Eye (tissue), 1 donor: Measurements from ENCODE around the gene GREB1.

Source experiments
- DNase-seq: peaks from one replicate; pipeline ENCODE4 v3.0.0-alpha.2; 2015

The GREB1 gene

DNA sequence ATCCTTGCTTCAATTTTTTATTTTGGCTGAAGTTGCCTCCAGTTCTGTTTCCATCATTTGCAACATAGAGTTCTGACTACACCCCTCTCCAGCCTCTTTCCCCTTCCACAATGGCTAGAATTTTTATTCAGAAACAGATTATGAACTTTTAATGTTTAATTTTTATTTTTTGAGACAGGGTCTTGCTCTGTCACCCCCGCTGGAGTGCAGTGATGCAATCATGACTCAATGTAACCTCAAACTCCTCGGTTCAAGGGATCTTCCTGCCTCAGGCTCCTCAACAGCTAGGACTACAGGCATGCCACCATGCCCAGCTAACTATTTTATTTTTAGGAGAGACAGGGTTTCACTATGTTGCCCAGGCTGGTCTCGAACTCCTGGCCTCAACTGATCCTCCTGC lies 133.3 kb downstream of the GREB1 start:
- no peak for DNase-seq

DNA sequence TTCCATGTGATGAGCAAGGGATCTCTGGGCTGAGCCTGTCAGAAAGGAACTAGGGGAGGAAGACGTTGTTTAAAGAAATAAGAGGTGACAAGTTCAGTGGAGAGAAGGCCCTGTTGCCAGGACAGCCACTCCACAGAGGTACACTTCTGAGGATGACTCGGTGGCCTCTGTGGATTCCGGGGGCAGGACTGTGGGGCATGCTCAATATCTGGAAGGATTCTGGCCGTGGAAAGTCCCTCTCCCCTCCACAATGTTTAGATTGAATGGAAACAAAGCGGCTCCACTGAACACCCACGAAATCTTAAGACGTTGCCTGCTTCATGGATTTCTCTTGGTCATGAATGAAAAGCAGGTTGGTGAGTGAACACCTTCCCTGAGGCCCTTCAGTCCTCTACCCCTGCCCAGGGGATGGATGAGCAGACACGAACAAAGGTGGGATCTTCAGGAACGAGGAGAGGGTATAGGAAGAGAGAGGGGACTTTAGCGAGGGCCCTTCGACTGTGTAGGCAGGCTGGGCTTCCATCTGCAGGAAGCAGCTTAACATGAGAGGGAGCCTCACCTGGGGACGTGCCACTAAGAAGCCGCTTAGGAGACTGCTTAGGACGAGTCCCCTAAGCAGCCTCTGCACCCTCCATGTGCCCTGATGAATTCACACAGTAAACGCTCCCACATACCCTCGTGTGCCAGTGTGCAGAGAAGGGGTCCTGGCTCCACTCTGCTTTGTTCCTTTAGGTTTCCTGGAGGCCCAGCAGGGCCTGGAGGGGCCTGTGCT lies 134.2 kb downstream of the GREB1 start:
- DNase-seq = no peak

DNA sequence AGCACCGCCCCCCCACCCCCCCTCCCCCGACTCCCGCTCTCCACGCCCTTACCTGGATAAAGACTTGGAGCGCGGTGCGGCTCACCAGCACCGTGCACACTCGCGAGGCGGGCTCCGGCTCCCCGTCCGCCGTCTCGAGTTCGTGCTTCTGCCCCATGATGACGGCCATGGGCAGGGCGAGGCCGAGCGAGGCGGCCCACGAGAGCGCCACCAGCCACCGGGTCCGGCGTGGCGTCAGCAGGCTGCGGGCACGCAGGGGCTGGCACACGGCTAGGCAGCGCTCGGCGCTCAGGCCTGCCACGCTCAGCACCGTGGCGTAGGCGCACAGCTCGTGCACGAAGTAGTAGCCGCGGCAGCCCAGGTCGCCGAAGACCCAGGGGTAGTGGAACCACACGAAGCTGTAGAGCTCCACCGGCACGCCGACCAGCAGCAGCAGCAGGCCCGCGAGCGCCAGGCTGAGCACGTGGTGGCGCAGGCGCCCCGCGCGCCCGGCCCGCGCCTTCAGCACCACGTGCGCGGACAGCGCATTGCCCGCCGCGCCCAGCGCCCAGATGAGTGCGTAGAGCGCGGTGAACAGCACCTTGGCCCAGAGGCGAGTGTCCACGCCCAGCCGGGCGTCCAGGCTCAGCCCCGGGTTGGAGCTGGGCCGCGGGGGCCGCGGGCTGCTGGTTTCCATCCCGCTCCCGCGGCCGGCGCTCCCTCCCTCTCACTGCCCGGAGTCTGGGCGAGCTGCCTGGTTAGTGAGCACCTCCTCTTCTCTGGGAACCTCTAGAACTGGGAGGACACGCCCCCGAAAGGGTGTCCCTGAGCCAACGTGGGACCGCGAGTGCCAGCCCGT lies 135.8 kb downstream of the GREB1 start, which contains the start of gene NTSR2:
Gene NTSR2, minus strand, starts transcription at position 742 of the 838 bp plus-strand sequence. Its CDS starts 66 bp downstream, at position 676.
- DNase-seq = peak; percentile 87

DNA sequence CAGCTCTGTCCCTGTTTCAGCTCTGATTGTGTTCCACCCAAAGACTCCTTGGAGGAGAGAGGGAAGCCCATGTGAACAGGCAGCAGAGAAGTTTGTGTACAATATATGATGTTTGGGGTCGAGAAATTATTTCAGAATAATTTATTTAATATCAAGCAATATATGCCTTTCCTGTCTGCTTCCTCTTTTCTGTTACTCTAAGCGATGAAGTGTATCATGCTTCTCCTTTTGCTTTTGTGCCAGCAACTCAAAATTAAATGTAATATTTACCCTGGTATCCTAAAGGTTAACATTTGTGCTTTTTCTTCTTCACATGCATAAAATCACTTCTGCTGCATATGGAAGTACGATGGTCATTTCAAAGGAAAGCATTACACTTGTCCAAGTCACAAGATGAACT lies 138.6 kb downstream of the GREB1 start:
- DNase-seq = no peak

DNA sequence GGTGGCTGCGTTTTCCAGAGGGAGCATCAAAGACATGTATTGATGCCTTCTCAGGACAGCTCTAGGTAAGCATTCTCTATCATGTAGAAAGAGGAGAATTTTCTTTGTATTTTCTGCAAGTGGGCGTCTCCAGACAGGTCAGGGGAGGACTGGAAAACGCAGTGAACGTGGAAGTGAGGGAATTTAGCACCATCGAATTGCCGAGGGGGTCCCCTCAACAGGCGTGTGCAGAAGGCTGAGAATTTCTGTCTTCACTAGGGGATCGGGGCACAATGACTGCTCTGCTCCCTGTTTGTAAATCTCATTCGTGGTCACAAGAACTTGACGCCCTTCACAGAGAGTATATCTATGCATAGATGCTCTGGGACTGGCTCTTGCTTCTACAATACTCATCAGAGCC lies 141.1 kb downstream of the GREB1 start:
- DNase-seq = no peak

DNA sequence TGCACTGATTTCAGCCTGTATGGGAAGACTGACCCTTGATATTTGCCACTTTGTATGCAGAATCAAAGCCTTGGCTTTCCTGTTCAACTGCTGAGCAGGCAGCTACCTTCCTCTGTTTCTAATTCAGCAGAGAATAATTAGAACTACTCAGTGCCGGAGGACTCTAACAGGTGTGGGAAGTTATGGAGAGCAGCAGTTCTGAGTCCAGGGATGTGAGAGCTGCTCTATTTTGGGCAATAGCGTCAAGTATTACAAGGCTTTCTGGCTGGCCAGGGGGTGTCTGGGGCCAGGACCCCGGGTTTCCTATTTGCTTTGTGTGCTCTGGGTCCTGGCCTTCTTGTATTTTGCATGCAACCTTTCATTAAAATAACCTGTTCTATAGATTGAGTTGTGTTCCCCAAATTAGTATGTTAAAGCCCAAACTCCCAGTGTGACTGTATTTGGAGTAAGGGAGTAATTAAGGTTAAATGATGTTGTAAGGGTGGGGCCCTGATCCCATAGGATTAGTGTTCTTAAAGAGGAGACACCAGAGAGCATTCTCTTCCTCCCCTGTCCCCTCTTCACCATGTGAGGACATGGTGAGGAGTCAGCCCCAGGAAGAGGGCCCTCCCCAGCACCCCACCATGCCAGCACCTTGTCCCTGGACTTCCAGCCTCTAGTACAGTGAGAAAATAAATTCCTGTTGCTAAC lies 141.7 kb downstream of the GREB1 start:
- DNase-seq = no peak

DNA sequence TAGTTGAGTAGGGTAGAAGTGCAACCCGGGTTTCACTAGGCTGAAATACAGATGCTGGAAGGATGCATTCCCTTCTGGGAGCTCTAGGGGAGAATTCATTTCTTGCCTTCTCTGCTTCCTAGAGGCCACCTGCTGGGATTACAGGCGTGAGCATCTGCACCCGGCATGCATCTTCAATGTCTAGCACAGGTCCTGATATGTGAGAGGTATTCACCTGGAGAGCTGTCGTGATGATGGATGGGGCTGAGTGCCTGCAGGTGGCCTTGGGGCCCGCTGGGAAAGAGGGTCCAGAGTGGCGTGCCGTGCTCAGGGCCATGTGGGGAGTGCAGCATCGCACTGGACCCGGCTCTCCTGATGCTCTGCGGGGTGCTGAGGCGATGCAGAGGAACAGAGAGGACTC lies 142.8 kb downstream of the GREB1 start:
- peak; percentile 4 for DNase-seq

DNA sequence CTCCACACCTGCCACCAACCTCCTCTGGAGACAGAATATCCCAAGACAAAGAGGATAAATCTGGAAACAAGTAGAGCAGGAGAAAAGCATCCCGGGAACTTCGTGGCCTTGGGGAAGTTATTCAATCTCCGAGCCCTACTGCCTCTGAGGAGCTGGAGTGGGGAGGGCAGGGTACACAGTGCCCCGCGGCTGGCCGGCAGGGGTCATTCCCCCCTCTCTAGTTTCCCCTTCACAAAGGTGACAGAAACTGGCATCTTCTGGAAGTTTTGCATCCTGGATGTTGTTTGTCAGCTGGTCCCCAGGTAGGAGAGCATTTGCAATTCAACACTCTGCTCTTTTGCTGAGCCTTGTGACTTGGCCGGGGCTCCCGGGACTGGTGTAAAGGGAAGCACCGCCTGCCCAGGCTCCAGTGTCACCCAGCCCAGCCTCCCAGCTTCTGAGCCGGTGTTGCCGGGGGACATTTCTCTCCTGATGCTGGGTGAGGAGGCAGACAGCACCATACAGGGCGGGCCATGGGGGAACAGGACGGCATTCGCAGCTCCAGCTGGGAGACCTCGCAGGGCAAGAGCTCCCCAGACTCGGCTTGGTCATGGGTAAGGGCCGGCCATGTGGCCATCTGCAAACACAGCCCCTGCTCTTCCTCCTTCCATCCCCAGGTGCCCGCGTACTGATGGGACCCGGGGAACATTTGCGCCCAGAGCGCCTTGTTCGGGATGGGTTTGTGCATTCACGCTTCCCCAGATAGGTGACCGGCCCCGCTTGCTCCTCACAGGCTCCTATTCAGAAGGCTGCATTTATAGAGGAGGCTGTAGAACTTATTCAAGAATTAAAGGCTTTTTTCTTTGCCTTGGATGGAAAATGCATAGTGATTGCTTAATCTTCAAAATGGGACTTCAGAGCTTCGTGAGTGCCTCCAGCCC lies 143.6 kb downstream of the GREB1 start:
- DNase-seq = peak; percentile 25

DNA sequence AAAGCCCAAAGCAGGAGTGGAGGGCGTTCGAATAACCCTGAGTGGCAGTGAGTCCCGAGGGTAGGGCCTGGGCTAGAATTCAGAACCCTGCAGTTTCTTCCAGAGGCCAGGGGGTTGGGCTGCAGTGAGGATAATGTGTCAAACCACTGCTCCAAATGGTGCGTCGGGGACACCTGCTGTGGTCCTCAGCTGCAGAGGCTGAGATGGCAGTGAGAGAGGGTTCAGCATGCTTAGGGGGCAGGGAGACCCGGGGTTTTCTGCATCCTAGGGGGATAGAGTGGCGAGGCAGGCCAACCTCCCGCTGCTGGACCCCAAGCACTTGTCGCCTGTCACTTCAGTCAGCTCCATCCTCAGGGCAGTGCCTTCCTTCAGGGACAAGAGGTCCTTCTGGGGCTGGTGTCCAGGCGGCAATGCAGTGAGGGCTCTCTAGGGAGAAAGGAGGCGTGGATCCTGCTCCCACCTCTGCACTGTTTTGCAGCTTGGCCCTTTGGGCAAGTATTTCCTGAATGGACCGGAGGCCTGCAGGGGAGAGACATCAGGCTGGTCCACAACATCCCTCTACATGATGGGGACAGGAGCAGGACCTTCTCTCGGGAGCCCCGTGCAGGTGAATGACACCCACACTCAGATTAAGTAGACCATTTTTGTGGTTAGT lies 144.6 kb downstream of the GREB1 start:
- DNase-seq = no peak

DNA sequence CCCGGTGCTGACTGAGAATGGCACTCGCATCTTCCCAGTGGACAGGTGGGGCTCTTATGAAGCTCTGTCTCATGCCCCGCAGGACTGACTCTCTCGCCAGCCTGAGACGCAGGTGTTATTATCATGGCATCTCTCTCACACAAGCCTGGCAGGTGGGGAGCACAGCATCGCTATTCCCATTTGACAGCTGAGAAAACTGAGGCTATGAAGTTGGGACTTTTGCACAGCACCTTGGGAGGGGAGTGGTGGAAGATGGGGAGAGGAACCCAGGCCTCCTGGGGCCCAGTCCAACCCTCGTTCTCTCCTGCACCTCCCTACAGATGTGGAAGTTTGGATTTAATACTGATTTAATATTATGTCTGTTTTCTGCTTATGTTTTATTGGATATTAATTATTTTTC lies 145.2 kb downstream of the GREB1 start:
- DNase-seq = no peak

DNA sequence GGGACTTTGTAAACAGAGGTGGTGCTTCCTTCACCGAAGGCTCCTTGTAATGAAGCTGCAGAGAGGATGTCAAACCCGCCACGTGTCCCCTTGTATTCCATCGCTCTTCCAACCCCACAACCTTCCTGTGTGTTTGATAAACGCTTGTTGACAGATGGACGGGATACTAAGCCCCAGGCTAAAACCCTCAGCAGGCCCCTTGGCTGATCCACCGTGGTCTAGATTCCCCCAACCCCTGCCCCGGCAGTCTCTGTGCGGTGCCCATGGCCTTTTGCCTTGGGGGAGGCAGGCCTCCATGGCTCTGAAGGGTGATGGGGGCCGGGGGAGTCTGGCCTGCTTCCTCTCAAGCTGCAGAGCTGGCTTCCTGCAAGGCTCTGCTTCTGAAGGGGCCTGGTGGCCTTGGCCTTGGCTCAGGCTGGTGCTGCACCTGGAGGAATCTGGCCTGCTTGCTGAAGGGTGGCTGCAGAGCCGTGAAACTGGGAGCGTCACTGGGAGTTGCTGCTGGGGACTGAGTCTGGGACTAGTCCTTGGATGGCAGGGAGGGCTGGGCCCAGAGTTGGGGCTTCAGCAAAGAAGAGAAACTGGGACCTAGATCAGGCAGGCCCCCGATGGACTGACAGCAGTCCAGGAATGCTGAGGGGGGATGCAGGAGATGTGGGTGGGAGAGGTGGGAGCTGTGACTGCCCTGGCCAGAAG lies 145.8 kb downstream of the GREB1 start:
- peak; percentile 61 for DNase-seq

DNA sequence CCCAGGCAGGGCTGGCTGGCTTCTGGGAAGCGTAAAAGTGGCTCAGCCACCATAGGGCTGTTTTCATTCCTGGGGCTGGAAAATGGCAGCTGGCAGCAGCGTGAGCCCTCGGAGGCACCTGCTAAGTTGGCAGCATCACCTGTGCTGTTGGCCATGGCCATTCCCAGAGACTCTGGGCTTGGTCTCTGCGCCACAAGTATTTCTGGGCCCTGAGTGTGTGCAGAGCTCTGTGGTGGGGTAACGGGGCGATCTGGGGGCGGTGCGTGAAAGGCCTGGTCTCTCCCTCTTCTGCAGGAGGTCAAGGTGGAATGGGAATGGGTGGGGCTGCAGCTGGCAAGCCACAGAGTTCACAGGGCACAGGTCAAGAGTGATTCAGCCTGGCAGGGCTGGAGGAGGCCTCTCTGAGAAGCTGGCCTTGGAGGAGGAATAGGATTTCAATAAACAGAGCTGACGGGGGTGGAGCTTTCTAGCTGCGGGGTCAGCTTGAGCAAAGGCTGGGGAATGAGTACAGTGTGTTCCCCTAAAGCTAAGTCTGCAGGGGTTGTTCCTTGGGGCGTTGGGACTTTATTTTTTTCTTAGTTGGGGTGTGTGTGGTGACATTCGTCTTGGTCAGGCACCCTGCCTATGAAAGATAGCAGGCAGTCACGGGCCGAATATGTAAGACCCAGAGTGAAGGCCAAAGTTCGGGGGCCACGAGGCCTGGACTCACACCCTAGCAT lies 146.5 kb downstream of the GREB1 start:
- no peak for DNase-seq

DNA sequence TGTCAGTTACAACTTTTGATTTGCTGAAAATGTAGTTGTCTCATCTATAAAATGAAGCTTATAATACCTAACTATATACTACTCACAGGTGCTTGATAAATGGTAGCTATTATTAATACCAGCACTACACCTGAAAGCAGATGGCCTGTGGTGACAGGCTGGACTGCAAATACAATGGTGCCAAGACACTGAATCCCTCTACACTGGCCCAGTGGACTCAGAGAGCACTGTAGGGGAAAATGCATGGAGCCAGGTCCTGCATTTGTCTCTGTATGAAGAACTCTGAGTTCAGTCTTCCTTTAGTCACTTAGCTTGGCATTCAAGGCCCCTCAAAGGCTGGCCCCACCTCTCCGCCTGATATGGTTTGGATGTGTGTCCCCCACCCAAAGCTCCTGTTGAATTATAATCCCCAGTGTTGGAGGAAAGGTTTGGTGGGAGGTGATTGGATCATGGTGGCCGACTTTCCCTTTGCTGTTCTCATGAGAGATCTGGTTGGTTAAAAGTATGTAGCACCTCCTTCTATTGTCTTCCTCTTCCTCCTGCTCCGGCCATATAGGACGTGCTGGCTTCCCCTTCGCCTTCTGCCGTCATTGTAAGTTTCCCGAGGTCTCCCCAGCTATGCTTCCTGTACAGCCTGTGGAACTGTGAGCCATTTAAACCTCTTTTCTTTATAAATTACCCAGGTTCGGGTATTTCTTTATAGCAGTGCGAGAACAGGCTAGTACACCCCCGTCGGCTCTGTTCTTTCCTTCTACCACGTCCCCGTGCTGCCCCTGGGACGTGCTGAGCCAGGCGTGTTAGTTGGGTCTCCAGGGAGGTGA lies 147.3 kb downstream of the GREB1 start:
- no peak for DNase-seq

DNA sequence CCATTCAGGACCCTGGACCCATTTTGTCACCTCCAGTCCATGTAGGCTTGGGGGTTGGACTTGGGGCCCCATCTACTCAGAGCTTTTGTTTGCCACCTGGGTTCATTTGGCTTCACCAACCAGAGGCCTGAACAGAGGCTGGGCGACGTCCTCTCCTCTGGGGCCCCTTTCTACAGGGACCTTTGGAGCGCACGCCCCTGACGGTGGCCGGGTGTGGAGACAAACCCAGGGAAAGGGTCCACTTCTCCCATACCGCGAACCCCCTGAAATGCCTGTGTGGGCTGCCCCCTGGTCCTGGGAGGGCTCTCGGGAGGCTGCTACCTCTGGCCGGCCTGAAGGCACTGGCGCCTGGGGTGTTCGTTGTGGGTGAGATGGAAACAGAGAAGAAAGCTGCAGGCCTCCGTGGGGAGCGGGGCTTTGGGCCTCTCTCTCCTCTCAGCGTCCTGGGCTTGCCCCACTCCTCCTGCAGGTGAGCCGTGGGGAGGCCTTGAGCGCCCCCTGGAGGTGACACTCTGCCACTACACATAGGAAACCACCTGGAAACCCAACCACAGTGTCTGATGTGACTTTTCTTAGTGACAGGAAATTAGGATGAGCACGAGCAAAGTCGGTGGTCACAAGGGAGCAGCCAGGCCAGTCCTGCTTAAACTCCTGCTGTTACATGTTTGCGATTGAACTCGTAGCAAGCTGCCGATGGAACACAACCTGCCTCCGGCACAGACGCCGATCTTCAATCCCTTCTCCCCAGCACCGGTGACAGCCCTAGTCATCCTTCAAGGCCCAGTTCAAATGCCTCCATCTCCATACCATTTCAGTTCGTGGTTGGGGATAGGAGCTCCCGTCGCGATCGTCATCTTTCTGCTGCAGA lies 148.1 kb downstream of the GREB1 start:
- DNase-seq = peak; percentile 39

DNA sequence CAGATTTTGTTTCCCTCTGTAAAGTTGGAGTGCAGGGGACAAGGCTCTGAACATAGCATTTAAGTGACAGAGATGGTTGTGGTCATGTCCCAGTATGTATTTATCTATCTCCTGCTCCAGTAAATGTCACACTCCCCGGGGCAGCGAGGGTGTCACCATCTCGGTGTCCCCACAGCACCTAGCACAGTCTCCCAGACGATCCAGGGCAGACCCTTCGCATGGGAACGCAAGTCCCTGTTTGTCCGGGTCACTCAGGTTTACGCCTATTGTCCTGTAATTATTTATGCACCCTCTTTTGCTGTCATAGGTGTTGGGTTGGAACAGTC lies 148.7 kb downstream of the GREB1 start:
- DNase-seq = no peak

DNA sequence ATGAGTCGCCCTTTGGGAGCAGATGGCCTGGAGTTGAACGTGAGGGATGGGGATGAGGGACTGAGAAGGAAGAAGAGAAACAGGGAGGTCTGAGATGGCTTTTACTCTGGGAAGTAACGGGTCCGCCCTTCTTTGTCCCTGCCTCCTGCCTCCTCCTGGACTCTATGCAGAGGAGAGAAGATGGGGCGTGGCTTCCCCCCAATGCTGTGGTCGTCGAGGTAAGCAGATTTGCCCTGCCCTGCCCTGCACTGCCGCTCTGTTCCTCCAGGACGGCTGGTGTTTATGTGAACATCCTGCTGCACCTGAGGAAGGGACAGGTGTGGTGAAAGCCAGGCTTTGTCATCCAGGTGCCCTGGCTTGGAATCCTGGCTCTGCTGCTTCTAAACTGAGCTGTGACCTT lies 149.6 kb downstream of the GREB1 start:
- DNase-seq = no peak

DNA sequence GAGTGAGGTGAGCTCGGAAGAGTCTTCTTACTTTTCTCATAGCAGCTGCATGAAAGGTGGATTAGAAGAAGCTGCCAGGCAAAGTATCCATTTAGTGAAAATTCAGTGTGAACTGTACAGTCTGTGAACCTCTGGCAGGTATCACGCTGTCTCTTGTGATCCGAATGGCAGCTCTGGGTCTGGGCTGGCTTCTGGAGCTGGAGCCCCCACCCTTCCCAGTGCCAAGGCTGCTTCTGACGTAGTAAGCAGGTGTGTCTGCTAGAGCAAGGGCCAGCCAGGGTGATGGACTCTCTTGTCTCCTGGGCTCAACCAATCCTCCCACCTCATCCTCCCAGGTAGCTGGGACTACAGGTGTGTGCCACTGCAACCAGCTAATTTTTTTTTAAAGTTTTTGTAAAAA lies 150.1 kb downstream of the GREB1 start:
- no peak for DNase-seq

DNA sequence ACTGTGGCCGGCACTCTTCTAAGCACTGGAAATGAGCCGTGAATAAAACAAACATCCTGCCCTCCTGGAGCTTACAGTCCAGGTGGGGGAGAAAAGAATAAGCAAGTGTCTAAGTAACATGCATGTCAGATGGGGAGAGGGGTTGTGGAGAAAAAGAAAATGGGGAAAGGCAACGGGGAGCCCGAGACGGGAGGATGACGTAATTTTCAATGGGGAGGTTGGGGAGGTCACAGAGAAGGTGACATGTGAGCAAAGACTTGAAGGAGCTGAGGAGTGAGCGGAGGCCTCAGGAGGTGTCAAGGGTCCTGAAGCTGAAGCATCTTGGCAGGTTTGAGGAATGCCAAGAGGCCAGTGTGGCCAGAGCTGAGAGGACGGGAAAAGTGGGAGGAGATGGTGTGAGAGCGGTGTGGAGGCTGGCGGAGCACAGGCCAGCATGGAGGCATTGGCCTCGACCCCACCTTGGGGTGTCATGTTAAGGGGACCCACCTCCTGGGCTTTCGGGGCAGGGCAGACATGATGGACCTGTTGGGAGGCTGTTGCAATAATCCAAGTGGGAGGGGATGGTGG lies 151.1 kb downstream of the GREB1 start:
- no peak for DNase-seq
